Measurements from ENCODE around the gene ADAMTS1. TPM values are rescaled to one million over a fixed set of nuclear protein-coding genes. Genes with fewer than 3 reads are reported as not detected.
A peak's percentile ranks its signal among the peaks of the same experiment; 100 is the strongest.

The ADAMTS1 gene
- total and polyA plus RNA-seq, 2 donors (not counting 3 experiments of a cell fraction or from before 2014, with no cell fraction given): 15.4 to 16.3 TPM

- dilution Hi-C loops (cut with MboI; ENCODE audit: extremely low pct_ligation_motif_present, low sequenced_read_pairs) (no loop called here), intact Hi-C loops (cut with micrococcal nuclease) (loop anchor here (1.0 to 10.0 kb wide), 6 partner anchors 861 to 1696 kb away; no protein-coding TSS in a partner anchor)
- FAIRE-seq (peak; percentile 68), DNase-seq (ENCODE audit: low read depth, low spot score) (peak; percentile 59)
- ChIA-PET CTCF (interaction anchor here (1.0 to 6.8 kb wide), 10 partner anchors 12 to 1902 kb away, joined by 4 to 131 read pairs (median 5); no protein-coding TSS in a partner anchor), POLR2A (interaction anchor here (1.7 kb wide), 1 partner anchor 1892 kb away, joined by 4 read pairs; no protein-coding TSS in a partner anchor)
- Histone ChIP-seq H2AFZ (ENCODE audit: low read depth, low read length) (peak overlapping the region; percentile 90), H3K9me1 (replicated peaks; ENCODE audit: control insufficient read depth, extremely low read depth, insufficient read depth, low read length) (no peaks in the 10 kb centered on the region), H3K9ac (replicated peaks; ENCODE audit: extremely low read depth, insufficient read depth, low read length) (peak overlapping the region; percentile 83), H3K4me1 (ENCODE audit: control insufficient read depth, extremely low read depth, insufficient read depth, low read length) (peaks cover 36% of the 10 kb centered on the region), H4K20me1 (replicated peaks; ENCODE audit: control insufficient read depth, extremely low read depth, insufficient read depth, low read length) (no peaks in the 10 kb centered on the region), H3K27me3 (ENCODE audit: control insufficient read depth in 2 of 2, insufficient read depth in 2 of 2, low read length in 2 of 2) (peaks cover 5 to 16% of the 10 kb centered on the region in 2 experiments), H3K36me3 (ENCODE audit: control insufficient read depth in 2 of 2, extremely low read depth in 1 of 2, insufficient read depth in 2 of 2, low read length in 2 of 2) (no peaks in the 10 kb centered on the region), H3K9me3 (replicated peaks; ENCODE audit: control insufficient read depth, insufficient read depth, low read length) (no peaks in the 10 kb centered on the region), H3K79me2 (ENCODE audit: control insufficient read depth, insufficient read depth, low read length) (peaks cover 13% of the 10 kb centered on the region), H3K4me3 (replicated peaks in 1 of 3; ENCODE audit: insufficient read depth in 1 of 3, low read depth in 1 of 3, low read length in 3 of 3) (peak overlapping the region; percentile 64 to 80 (median 78)), H3K27ac (ENCODE audit: insufficient read depth, low read depth, low read length) (peak overlapping the region; percentile 59), H3K4me2 (ENCODE audit: insufficient read depth, low read length) (peak overlapping the region; percentile 91)
- BruUV-seq (replicated peaks): no TSS peak
- TF ChIP-seq CTCF (IDR thresholded peaks at IDR 0.05; ENCODE audit: extremely low read depth in 1 of 2, insufficient read depth in 1 of 2, low read depth in 1 of 2, low read length in 2 of 2): peak; percentile 8 to 35
- TF ChIP-seq MAX (IDR thresholded peaks at IDR 0.05; ENCODE audit: insufficient read depth, insufficient read length): no peak
- no peak for TF ChIP-seq JUN (IDR thresholded peaks at IDR 0.05; ENCODE audit: borderline replicate concordance, insufficient read depth, insufficient read length, low read depth)
- no peak for TF ChIP-seq MYC (IDR thresholded peaks at IDR 0.05; ENCODE audit: low read depth, low read length)
- TF ChIP-seq FOS (IDR thresholded peaks at IDR 0.05; ENCODE audit: borderline replicate concordance, insufficient read depth, low read length): no peak
- peak; percentile 33 for TF ChIP-seq POLR2AphosphoS5 (IDR thresholded peaks at IDR 0.05; ENCODE audit: insufficient read depth, low read depth, low read length)
- no peak for TF ChIP-seq EZH2 (IDR thresholded peaks at IDR 0.05; ENCODE audit: borderline replicate concordance, low read depth, low read length, severe bottlenecking)
- TF ChIP-seq POLR2A (IDR thresholded peaks at IDR 0.05; ENCODE audit: low read depth, low read length): peak; percentile 42
- TF ChIP-seq GATA2 (IDR thresholded peaks at IDR 0.05; ENCODE audit: insufficient read depth, insufficient read length, low read depth, low read length): no peak
Measured at GRCh38 chr21:26846036-26846931, 1.1 kb upstream of the ADAMTS1 start.

Data from endothelial cell of umbilical vein (primary cell).